K562 (cell line): ENCODE results near the gene ACSM6. TPM values are rescaled to one million over a fixed set of nuclear protein-coding genes. Genes with fewer than 3 reads are reported as not detected.
A peak's percentile ranks its signal among the peaks of the same experiment; 100 is the strongest.

Source experiments
- ATAC-seq: fragments of 200-7000 bp; cut with Tn5 transposase; 3 replicates; pipeline ENCODE4 v1.9.1; 2020; ENCODE audit warnings: moderate library complexity
- BruUV-seq: library from RNA; stranded (reverse); fragments of 400-500 nt; replicated peaks from 2 replicates; lab custom pipeline; 2021; lab: Mats Ljungman, UMichigan
- CTCF ChIA-PET: fragments of 300-600 bp; formaldehyde crosslinking; extraction: SDS; loops from one replicate; lab custom pipeline; 2021; ENCODE audit warnings: low intra/inter-chr PET ratio; lab: Yijun Ruan, JAX
- POLR2A ChIA-PET: fragments of 300-600, 350-650 bp; sonication (Branson Sonifier 250); formaldehyde crosslinking; extraction: SDS; loops from one replicate; lab custom pipeline; 2021; ENCODE audit warnings: antibody characterized with exemption, inconsistent platforms; lab: Yijun Ruan, JAX
- DNase-seq, 4 experiments: peaks; one replicate each; pipeline versions ENCODE4 v3.0.0 to v3.0.0-alpha.2; 2011 to 2018; ENCODE audit warnings: low spot score in 3 of 4, mixed read lengths in 3 of 4; ENCODE audit errors: extremely low read depth in 1 of 4
- FAIRE-seq: peaks from 2 replicates; lab custom pipeline; 2011; peaks lifted over from hg19 to GRCh38; lab: Jason Lieb, UNC
- H2AFZ ChIP-seq: 2 replicates; pipeline ENCODE4 v1.6.0; 2011; ENCODE audit warnings: low read depth, low read length, control low read depth, inconsistent platforms
- H3K27ac ChIP-seq: fragments of 200-600 bp; 3 replicates; pipeline ENCODE4 v1.8.0; 2011; ENCODE audit warnings: low read depth, mild to moderate bottlenecking, control low read depth, inconsistent platforms, low read length, moderate library complexity, mixed read lengths; ENCODE audit errors: extremely low read depth
- H3K27me3 ChIP-seq, 2 experiments: fragments of 300-600 bp in 1 of 2; 2 replicates in 1 of 2; 3 replicates in 1 of 2; pipeline versions ENCODE4 v1.6.0 to v1.8.0; 2011; ENCODE audit warnings: inconsistent platforms in 2 of 2, low read length in 2 of 2, mild to moderate bottlenecking in 1 of 2, mixed read lengths in 1 of 2, moderate library complexity in 1 of 2; ENCODE audit not compliant: control insufficient read depth in 2 of 2, insufficient read depth in 2 of 2
- H3K36me3 ChIP-seq: fragments of 300-600 bp; 3 replicates; pipeline ENCODE4 v1.8.0; 2011; ENCODE audit warnings: mild to moderate bottlenecking, low read length, inconsistent platforms; ENCODE audit not compliant: control insufficient read depth, insufficient read depth
- H3K4me1 ChIP-seq, 2 experiments: fragments of 200-600 bp in 1 of 2; replicated peaks in 1 of 2; 2 replicates in 1 of 2; 3 replicates in 1 of 2; pipeline versions ENCODE4 v1.5.1 to v1.8.0; 2011; ENCODE audit warnings: inconsistent platforms in 2 of 2, low read length in 2 of 2, mild to moderate bottlenecking in 1 of 2, mixed read lengths in 1 of 2, moderate library complexity in 1 of 2; ENCODE audit not compliant: control insufficient read depth in 2 of 2, insufficient read depth in 2 of 2
- H3K4me2 ChIP-seq: 2 replicates; pipeline ENCODE4 v1.6.1; 2011; ENCODE audit warnings: low read length, control low read depth, inconsistent platforms, mixed read lengths; ENCODE audit not compliant: insufficient read depth
- H3K4me3 ChIP-seq: fragments of 200-600 bp; sonication (generic), shearing (Covaris generic); 2 replicates; pipeline ENCODE4 v1.5.1; 2016; ENCODE audit warnings: control low read depth, inconsistent platforms
- H3K79me2 ChIP-seq: fragments of 200-600 bp; 3 replicates; pipeline ENCODE4 v1.8.0; 2011; ENCODE audit warnings: low read length, inconsistent platforms; ENCODE audit not compliant: control insufficient read depth, insufficient read depth
- H3K9ac ChIP-seq, 2 experiments: 2 replicates each; pipeline versions ENCODE4 v1.6.0 to v1.6.1; 2011; ENCODE audit warnings: low read depth in 2 of 2, low read length in 2 of 2, control low read depth in 1 of 2, inconsistent platforms in 1 of 2, mild to moderate bottlenecking in 1 of 2, mixed read lengths in 1 of 2; ENCODE audit not compliant: insufficient read depth in 1 of 2
- H3K9me1 ChIP-seq: one replicate; pipeline ENCODE4 v1.6.0; 2011; ENCODE audit warnings: inconsistent platforms, mild to moderate bottlenecking, low read length, moderate library complexity; ENCODE audit not compliant: control insufficient read depth, insufficient read depth
- H3K9me3 ChIP-seq: replicated peaks from 2 replicates; pipeline ENCODE4 v1.5.1; 2011; ENCODE audit warnings: low read depth, low read length, inconsistent platforms; ENCODE audit not compliant: control insufficient read depth, insufficient read depth
- H4K20me1 ChIP-seq: replicated peaks from 2 replicates; pipeline ENCODE4 v1.6.1; 2011; ENCODE audit warnings: low read length, inconsistent platforms, mixed read lengths; ENCODE audit not compliant: control insufficient read depth, insufficient read depth
- C11orf30 ChIP-seq: fragments of 450-650 bp; IDR thresholded peaks from 2 replicates; pipeline ENCODE4 v1.6.1; 2016; ENCODE audit warnings: low read depth, mild to moderate bottlenecking
- CHCHD3 ChIP-seq: fragments of 250-450 bp; sonication (Bioruptor Pico); IDR thresholded peaks from 2 replicates; pipeline ENCODE4 v2.1.2; 2022; ENCODE audit warnings: mild to moderate bottlenecking
- E4F1 ChIP-seq: fragments of 250-450 bp; sonication (Bioruptor Pico); IDR thresholded peaks from 2 replicates; pipeline ENCODE4 v1.5.0; 2021; ENCODE audit warnings: mild to moderate bottlenecking, borderline replicate concordance
- HDAC1 ChIP-seq, 2 experiments: fragments of 450-650 bp; IDR thresholded peaks; 2 replicates each; pipeline ENCODE4 v1.6.1; 2016 to 2017; ENCODE audit warnings: inconsistent platforms in 1 of 2, mild to moderate bottlenecking in 1 of 2, moderate library complexity in 1 of 2
- MAFK ChIP-seq: IDR thresholded peaks from 2 replicates; pipeline ENCODE4 v1.6.1; 2011; ENCODE audit warnings: low read length, improper control_type of control experiment
- MLLT1 ChIP-seq, 2 experiments: fragments of 450-650 bp; IDR thresholded peaks; 2 replicates each; pipeline ENCODE4 v1.6.1; 2016
- NCOA1 ChIP-seq: fragments of 450-650 bp; IDR thresholded peaks from 2 replicates; pipeline ENCODE4 v1.6.1; 2016; ENCODE audit warnings: low read depth
- RBM17 ChIP-seq: fragments of 200-400 bp; formaldehyde crosslinking; IDR thresholded peaks from 2 replicates; pipeline ENCODE4 v1.6.1; 2017; ENCODE audit warnings: low read depth, mild to moderate bottlenecking, low read length, borderline replicate concordance
- SLC30A9 ChIP-seq: fragments of 250-450 bp; sonication (Bioruptor Pico); IDR thresholded peaks from 2 replicates; pipeline ENCODE4 v1.8.0; 2022; ENCODE audit warnings: mild to moderate bottlenecking, moderate library complexity
- TCF7 ChIP-seq: sonication (generic); IDR thresholded peaks from 2 replicates; pipeline ENCODE4 v1.6.1; 2016; ENCODE audit warnings: antibody characterized with exemption, borderline replicate concordance
- WGBS: fragments of 100-300 bp; shearing (Covaris generic); methylation state at CpG from one replicate; pipeline ENCODE4 v1.1.6; 2016; ENCODE audit warnings: low coverage, mixed read lengths; ENCODE audit not compliant: insufficient coverage; ENCODE audit errors: missing lambda C conversion rate; 5-methylcytosine and 5-hydroxymethylcytosine counted together
- in situ Hi-C: fragments of 300-500 bp; cut with MboI; formaldehyde crosslinking; loops from 4 replicates; pipeline ENCODE4 v1.15.0; 2018; ENCODE audit warnings: inconsistent platforms, mixed read lengths
- intact Hi-C: fragments of 100-400 bp; cut with micrococcal nuclease; formaldehyde crosslinking; loops from 2 replicates; pipeline ENCODE4 v1.14.2; 2022
- polyA plus RNA-seq, 8 experiments: library from polyadenylated mRNA; depleted of rRNA in 4 of 8; stranded (reverse) in 5 of 8; unstranded in 3 of 8; fragments of >200 nt; fragmentation: Nextera tagmentation in 2 of 8; fragmentation: Illumina TruSeq in 1 of 8; extraction: Ambion mirVana in 2 of 8; extraction: Trizol in 1 of 8; gene quantifications; 2 replicates each; pipeline versions ENCODE4 v1.2.1 to v1.2.3, GENCODE V29; 2011 to 2014; ENCODE audit warnings: inconsistent platforms in 1 of 8, missing spikeins in 1 of 8
- total RNA-seq, 7 experiments: library from RNA; depleted of rRNA in 6 of 7; stranded (reverse); fragments of >200 nt in 6 of 7; fragmentation: Illumina TruSeq in 2 of 7; extraction: Trizol in 2 of 7; gene quantifications; 2 replicates each; pipeline versions ENCODE4 v1.2.1 to v1.2.3, GENCODE V29; 2011 to 2021; ENCODE audit warnings: low replicate concordance in 1 of 7
- TF ChIP-seq, protein P1 (sequence below): sonication (generic); formaldehyde crosslinking; IDR thresholded peaks from 2 replicates; pipeline ENCODE4 v1.8.1; 2022; ENCODE audit warnings: missing genetic modification reagents
- TF ChIP-seq, protein P2 (sequence below): fragments of 250-450 bp; sonication (Bioruptor Pico); IDR thresholded peaks from 2 replicates; pipeline ENCODE4 v1.4.0; 2020; ENCODE audit warnings: mild to moderate bottlenecking, moderate library complexity
- TF ChIP-seq, protein P3 (sequence below), 2 experiments: fragments of 450-650 bp in 1 of 2; sonication (generic) in 1 of 2; formaldehyde crosslinking; conservative IDR thresholded peaks; 2 replicates each; pipeline versions ENCODE4 v1.4.0 to v1.8.1; 2020 to 2022; ENCODE audit warnings: mild to moderate bottlenecking in 1 of 2, missing genetic modification reagents in 1 of 2

Gene ACSM6
- total and polyA plus RNA-seq, 9 of the 15 experiments (the other 6 are each of a cell fraction or from before 2014, with no cell fraction given), result not detected

DNA sequence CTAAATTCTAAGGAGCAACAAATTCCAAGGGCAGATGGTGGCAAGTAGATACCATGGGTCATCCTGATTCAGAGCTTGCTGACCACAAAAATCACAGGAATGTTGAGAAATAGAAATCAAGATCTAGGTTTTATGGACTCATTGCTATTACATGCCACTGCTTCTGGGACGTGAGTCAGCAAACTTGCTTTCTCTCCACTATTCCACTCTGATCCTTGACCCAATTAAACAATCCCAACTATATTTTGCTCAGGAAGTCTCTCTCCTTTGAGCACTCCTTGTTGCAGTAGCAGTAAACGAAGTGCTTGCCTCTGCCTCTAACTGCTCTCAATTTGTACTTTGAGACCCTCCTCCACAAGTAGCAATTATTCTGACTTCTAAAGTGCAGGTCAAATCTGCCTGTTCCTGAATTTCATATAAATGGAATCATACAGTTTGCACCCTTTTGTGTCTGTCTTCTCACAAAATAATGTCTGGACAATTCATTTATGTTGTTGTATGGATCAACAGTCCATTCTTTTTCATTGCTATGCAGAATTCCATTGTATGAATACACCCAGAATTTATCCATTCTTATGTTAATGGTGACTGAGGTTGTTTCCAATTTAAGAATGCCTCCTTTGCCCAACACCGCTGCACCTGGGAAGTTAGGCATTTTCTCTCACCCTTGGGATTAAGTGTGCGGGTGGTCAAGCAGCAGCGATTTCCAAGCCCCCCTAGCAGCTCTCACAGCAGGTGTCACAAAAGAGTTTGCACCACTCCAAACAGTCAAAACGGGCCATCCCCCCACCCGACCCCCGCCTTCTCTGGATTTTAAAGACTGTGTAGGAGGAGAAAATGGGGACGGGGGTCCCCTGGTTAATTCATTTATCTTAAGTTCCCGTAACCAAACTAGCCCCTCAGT, 35.9 kb downstream of the ACSM6 start:
- no peak for ATAC-seq
- H3K36me3 ChIP-seq, result peaks cover 2% of the 10 kb centered on the region; the same call in 1 of the 3 replicates
- TF ChIP-seq CHCHD3 (CRISPR knock-in tag) (no peak), NCOA1 (no peak), HDAC1 (IDR thresholded peaks at IDR 0.05) (peak in 1 of 2 experiments; percentile 53; a peak in 2 of 4 replicates), E4F1 (CRISPR knock-in tag) (no peak), SLC30A9 (no peak), C11orf30 (peak; percentile 71), TCF7 (no peak), MLLT1 (IDR thresholded peaks at IDR 0.05) (0 out of 4 replicates have a peak, but pooled peaks of 1 of the 2 experiments have one; percentile 35), RBM17 (no peak), MAFK (peak; percentile 31; the same call in 1 of the 2 replicates)
- TF ChIP-seq, protein P1, sequence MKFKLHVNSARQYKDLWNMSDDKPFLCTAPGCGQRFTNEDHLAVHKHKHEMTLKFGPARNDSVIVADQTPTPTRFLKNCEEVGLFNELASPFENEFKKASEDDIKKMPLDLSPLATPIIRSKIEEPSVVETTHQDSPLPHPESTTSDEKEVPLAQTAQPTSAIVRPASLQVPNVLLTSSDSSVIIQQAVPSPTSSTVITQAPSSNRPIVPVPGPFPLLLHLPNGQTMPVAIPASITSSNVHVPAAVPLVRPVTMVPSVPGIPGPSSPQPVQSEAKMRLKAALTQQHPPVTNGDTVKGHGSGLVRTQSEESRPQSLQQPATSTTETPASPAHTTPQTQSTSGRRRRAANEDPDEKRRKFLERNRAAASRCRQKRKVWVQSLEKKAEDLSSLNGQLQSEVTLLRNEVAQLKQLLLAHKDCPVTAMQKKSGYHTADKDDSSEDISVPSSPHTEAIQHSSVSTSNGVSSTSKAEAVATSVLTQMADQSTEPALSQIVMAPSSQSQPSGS (CRISPR knock-in tag), result no peak
- TF ChIP-seq, protein P2, sequence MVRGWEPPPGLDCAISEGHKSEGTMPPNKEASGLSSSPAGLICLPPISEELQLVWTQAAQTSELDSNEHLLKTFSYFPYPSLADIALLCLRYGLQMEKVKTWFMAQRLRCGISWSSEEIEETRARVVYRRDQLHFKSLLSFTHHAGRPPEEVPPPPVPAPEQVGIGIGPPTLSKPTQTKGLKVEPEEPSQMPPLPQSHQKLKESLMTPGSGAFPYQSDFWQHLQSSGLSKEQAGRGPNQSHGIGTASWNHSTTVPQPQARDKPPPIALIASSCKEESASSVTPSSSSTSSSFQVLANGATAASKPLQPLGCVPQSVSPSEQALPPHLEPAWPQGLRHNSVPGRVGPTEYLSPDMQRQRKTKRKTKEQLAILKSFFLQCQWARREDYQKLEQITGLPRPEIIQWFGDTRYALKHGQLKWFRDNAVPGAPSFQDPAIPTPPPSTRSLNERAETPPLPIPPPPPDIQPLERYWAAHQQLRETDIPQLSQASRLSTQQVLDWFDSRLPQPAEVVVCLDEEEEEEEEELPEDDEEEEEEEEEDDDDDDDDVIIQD (CRISPR knock-in tag), result no peak
- TF ChIP-seq, protein P3, sequence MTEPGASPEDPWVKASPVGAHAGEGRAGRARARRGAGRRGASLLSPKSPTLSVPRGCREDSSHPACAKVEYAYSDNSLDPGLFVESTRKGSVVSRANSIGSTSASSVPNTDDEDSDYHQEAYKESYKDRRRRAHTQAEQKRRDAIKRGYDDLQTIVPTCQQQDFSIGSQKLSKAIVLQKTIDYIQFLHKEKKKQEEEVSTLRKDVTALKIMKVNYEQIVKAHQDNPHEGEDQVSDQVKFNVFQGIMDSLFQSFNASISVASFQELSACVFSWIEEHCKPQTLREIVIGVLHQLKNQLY (CRISPR knock-in tag; conservative IDR thresholded peaks at IDR 0.05), result no peak

More for the DNA sequence above, 35.9 kb downstream of the ACSM6 start:
- no peak overlapping the region for H3K4me3 ChIP-seq
- FAIRE-seq (no peak), DNase-seq (no peak)
- no peak overlapping the region for H3K9ac ChIP-seq
- POLR2A ChIA-PET, result no interaction called here
- H3K4me2 ChIP-seq, result no peak overlapping the region
- BruUV-seq, result no TSS peak
- intact Hi-C loops (no loop called here), in situ Hi-C loops (loop anchor here (10.0 kb wide), 1 partner anchor 95 kb away; no protein-coding TSS in a partner anchor)
- no peaks in the 10 kb centered on the region for H3K79me2 ChIP-seq
- H3K4me1 ChIP-seq, result peaks cover 0 to 4% of the 10 kb centered on the region in 2 experiments; a peak in 2 of 5 replicates
- H3K27me3 ChIP-seq, result no peaks in the 10 kb centered on the region
- H3K27ac ChIP-seq, result no peak overlapping the region
- 39% methylated on average over 9 of the region's 10 CpGs for WGBS
- H3K9me3 ChIP-seq, result no peaks in the 10 kb centered on the region
- H3K9me1 ChIP-seq, result no peaks in the 10 kb centered on the region
- CTCF ChIA-PET, result no interaction called here
- no peak overlapping the region for H2AFZ ChIP-seq
- no peaks in the 10 kb centered on the region for H4K20me1 ChIP-seq
